Cardiac muscle cell (in vitro differentiated cells and primary cell): ENCODE data around the gene PHYHD1. TPM values are rescaled to one million over a fixed set of nuclear protein-coding genes. Genes with fewer than 3 reads are reported as not detected.

Source experiments
- DNase-seq, 2 donors: peaks; one replicate each; pipeline versions ENCODE4 v3.0.0 to v3.0.0-alpha.2; 2010 to 2017; ENCODE audit warnings: low read depth in 1 of 2, low spot score in 1 of 2
- H3K27ac ChIP-seq: fragments of 200-600 bp; sonication (generic); 2 replicates; pipeline ENCODE4 v1.5.1; 2016
- H3K27me3 ChIP-seq: fragments of 200-600 bp; sonication (generic); 2 replicates; pipeline ENCODE4 v1.6.0; 2016; ENCODE audit warnings: control low read depth
- H3K36me3 ChIP-seq: fragments of 200-600 bp; sonication (generic); 2 replicates; pipeline ENCODE4 v1.5.1; 2016; ENCODE audit warnings: control low read depth
- H3K4me1 ChIP-seq: fragments of 200-600 bp; sonication (generic); 2 replicates; pipeline ENCODE4 v1.8.1; 2017; ENCODE audit warnings: low read depth, mild to moderate bottlenecking, mixed run types
- H3K4me3 ChIP-seq: fragments of 200-600 bp; sonication (generic); 2 replicates; pipeline ENCODE4 v1.5.1; 2016; ENCODE audit warnings: mild to moderate bottlenecking
- H3K9me3 ChIP-seq: fragments of 200-600 bp; sonication (generic); 2 replicates; pipeline ENCODE4 v1.5.1; 2017; ENCODE audit warnings: low read depth, mild to moderate bottlenecking, control low read depth
- CTCF ChIP-seq: IDR thresholded peaks from 2 replicates; pipeline ENCODE4 v1.5.1; 2012; ENCODE audit warnings: low read depth, mild to moderate bottlenecking, low read length
- polyA plus RNA-seq: library from polyadenylated mRNA; unstranded; fragments of >200 nt; fragmentation: Nextera tagmentation; extraction: Ambion mirVana; gene quantifications from 2 replicates; pipeline ENCODE4 v1.2.1, GENCODE V29; 2016
- total RNA-seq: library from RNA; depleted of rRNA; stranded (reverse); fragments of >200 nt; gene quantifications from 2 replicates; pipeline ENCODE4 v1.2.3, GENCODE V29; 2016

Gene PHYHD1
- total and polyA plus RNA-seq, 2 experiments from 2014 or later: 25.3 to 40.8 TPM

- Histone ChIP-seq H3K27ac (no peak overlapping the region), H3K4me3 (no peak overlapping the region), H3K27me3 (no peaks in the 10 kb centered on the region), H3K36me3 (no peaks in the 10 kb centered on the region), H3K9me3 (no peaks in the 10 kb centered on the region), H3K4me1 (no peaks in the 10 kb centered on the region)
- TF ChIP-seq CTCF: no peak
- DNase-seq: no peak
These were observed 7.8 kb downstream of the PHYHD1 start for GRCh38 chr9:128928624-128929023.

- DNase-seq: no peak
- TF ChIP-seq CTCF: no peak
- no peaks in the 10 kb centered on the region for H3K36me3 ChIP-seq
- H3K27ac ChIP-seq: no peak overlapping the region
- no peak overlapping the region for H3K4me3 ChIP-seq
- no peaks in the 10 kb centered on the region for H3K9me3 ChIP-seq
- H3K27me3 ChIP-seq: no peaks in the 10 kb centered on the region
- H3K4me1 ChIP-seq: no peaks in the 10 kb centered on the region
These were observed 8.8 kb downstream of the PHYHD1 start for GRCh38 chr9:128929560-128929959.

- no peaks in the 10 kb centered on the region for H3K4me1 ChIP-seq
- H3K36me3 ChIP-seq: no peaks in the 10 kb centered on the region
These were observed 12.9 kb downstream of the PHYHD1 start for GRCh38 chr9:128933731-128934130.

GRCh38 chr9:128936171-128936865 lies 15.5 kb downstream of the PHYHD1 start:
- Histone ChIP-seq H3K4me3 (no peak overlapping the region), H3K4me1 (no peaks in the 10 kb centered on the region), H3K9me3 (no peaks in the 10 kb centered on the region), H3K36me3 (no peaks in the 10 kb centered on the region), H3K27ac (no peak overlapping the region), H3K27me3 (no peaks in the 10 kb centered on the region)
- no peak for TF ChIP-seq CTCF
- DNase-seq: no peak

More at GRCh38 chr9:128933731-128934130, 12.9 kb downstream of the PHYHD1 start:
- Histone ChIP-seq H3K4me3 (no peak overlapping the region), H3K9me3 (no peaks in the 10 kb centered on the region), H3K27me3 (no peaks in the 10 kb centered on the region), H3K27ac (no peak overlapping the region)
- no peak for TF ChIP-seq CTCF
- no peak for DNase-seq

GRCh38 chr9:128937310-128938165 lies 16.8 kb downstream of the PHYHD1 start:
- Histone ChIP-seq H3K27me3 (no peaks in the 10 kb centered on the region), H3K4me1 (no peaks in the 10 kb centered on the region), H3K4me3 (no peak overlapping the region), H3K27ac (no peak overlapping the region), H3K9me3 (no peaks in the 10 kb centered on the region), H3K36me3 (no peaks in the 10 kb centered on the region)
- TF ChIP-seq CTCF: no peak
- DNase-seq: no peak
